ENCODE data around the gene ZC3H14. TPM values are rescaled to one million over a fixed set of nuclear protein-coding genes. Genes with fewer than 3 reads are reported as not detected.

ZC3H14 gene
- total RNA-seq, 1 donor from 2014 or later = 63.4 TPM

DNA sequence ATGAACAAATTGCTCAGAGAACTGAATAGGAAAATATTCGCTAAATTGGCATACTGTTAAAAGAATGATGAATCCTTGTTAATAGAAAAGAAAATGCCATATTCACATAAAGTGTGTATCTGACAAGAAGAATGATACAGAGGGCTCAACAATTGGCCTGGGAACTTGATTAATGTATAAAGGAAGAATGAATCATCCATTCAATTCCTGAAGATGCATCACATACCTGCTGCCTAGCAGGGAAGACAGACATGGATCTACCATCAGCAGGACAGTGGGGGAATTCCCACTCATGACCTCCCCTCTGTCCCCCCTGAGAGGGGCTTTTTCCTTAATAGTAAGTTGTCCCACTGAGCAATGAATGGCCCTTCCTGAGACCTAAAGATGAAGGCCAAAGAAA, 21.5 kb upstream of the ZC3H14 start:
- ATAC-seq (no peak), DNase-seq (no peak)
- TF ChIP-seq, protein P1, sequence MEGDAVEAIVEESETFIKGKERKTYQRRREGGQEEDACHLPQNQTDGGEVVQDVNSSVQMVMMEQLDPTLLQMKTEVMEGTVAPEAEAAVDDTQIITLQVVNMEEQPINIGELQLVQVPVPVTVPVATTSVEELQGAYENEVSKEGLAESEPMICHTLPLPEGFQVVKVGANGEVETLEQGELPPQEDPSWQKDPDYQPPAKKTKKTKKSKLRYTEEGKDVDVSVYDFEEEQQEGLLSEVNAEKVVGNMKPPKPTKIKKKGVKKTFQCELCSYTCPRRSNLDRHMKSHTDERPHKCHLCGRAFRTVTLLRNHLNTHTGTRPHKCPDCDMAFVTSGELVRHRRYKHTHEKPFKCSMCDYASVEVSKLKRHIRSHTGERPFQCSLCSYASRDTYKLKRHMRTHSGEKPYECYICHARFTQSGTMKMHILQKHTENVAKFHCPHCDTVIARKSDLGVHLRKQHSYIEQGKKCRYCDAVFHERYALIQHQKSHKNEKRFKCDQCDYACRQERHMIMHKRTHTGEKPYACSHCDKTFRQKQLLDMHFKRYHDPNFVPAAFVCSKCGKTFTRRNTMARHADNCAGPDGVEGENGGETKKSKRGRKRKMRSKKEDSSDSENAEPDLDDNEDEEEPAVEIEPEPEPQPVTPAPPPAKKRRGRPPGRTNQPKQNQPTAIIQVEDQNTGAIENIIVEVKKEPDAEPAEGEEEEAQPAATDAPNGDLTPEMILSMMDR (IDR thresholded peaks at IDR 0.05) = no peak
- no peaks in the 10 kb centered on the region for H3K4me1 ChIP-seq
- no peaks in the 10 kb centered on the region for H3K9me3 ChIP-seq
- H3K36me3 ChIP-seq = no peaks in the 10 kb centered on the region
- intact Hi-C loops (cut with DNase I) = no loop called here
- H3K27ac ChIP-seq = no peak overlapping the region
- no peaks in the 10 kb centered on the region for H3K27me3 ChIP-seq
- H3K4me3 ChIP-seq = no peak overlapping the region

DNA sequence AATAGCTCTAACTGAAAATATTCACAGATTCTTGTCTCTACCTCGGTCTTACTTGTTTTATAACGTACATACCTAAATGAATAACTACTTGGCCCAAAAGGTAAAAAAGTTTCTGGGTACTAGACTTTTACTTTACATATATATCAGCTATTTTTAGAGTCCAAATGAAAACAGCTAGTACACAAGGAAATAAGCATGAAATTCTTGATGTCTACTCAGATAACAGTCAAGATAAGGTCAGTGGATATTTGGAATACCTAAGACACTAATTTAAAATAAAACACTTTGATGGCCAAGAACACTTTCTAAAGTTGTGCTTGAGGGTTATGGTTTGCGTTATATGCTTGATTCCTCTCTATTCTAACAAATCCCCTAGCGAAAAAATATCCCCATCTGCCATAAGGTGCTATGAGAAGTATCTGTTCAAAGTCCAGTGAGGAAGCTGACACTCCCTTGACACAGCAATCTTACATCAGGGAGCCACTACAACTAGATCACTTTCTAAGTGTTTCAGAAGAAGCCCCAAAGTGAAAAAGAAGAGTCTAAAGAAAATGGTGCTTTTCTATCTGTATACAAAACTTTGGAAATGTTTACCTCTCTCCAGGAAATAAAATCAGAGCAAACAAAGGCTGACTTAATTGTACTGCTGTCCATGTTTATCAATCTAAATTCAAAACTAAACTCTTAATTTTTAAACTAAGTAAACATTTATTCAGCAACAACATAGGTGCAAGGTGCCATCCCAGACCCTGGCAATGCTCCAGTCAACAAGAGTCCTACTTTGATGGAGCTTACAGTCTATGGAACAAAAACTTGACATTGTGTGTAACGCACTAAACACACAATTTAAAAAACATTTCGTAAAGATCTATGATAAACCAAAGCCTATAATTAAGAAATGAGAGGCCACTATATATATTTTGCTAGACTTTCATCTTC, 19.7 kb upstream of the ZC3H14 start:
- H3K4me3 ChIP-seq = no peak overlapping the region
- no peaks in the 10 kb centered on the region for H3K9me3 ChIP-seq
- DNase-seq (no peak), ATAC-seq (no peak)
- no peaks in the 10 kb centered on the region for H3K4me1 ChIP-seq
- intact Hi-C loops (cut with DNase I) = no loop called here
- H3K27me3 ChIP-seq = no peaks in the 10 kb centered on the region
- peaks cover under 1% of the 10 kb centered on the region for H3K36me3 ChIP-seq
- TF ChIP-seq, protein P1 (IDR thresholded peaks at IDR 0.05) = no peak
- H3K27ac ChIP-seq = no peak overlapping the region

DNA sequence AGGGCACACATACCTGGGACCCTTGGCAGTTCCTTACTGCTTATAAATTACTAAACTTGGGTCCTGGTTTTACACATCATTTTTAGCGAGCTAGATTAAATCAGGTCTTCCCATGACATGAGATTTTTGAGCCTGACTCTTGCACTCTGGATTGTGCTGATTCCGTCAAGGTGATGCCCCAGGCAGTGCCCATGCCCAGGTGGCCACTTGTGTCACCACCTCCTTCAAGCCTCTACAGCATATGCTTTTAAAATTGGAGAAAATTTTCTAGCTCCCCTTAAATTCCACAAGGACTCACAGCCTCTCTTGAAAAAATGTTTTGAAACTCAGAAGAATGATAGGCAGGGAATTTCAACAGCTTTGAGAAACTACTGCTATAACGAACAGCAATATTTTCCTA, 17.6 kb upstream of the ZC3H14 start:
- no peaks in the 10 kb centered on the region for H3K9me3 ChIP-seq
- TF ChIP-seq, protein P1 (IDR thresholded peaks at IDR 0.05) = no peak
- H3K4me3 ChIP-seq = no peak overlapping the region
- no peak for ATAC-seq
- H3K27ac ChIP-seq = no peak overlapping the region
- no peaks in the 10 kb centered on the region for H3K4me1 ChIP-seq
- intact Hi-C loops (cut with DNase I) = no loop called here
- no peak for DNase-seq
- H3K27me3 ChIP-seq = no peaks in the 10 kb centered on the region
- peaks cover 21% of the 10 kb centered on the region for H3K36me3 ChIP-seq

DNA sequence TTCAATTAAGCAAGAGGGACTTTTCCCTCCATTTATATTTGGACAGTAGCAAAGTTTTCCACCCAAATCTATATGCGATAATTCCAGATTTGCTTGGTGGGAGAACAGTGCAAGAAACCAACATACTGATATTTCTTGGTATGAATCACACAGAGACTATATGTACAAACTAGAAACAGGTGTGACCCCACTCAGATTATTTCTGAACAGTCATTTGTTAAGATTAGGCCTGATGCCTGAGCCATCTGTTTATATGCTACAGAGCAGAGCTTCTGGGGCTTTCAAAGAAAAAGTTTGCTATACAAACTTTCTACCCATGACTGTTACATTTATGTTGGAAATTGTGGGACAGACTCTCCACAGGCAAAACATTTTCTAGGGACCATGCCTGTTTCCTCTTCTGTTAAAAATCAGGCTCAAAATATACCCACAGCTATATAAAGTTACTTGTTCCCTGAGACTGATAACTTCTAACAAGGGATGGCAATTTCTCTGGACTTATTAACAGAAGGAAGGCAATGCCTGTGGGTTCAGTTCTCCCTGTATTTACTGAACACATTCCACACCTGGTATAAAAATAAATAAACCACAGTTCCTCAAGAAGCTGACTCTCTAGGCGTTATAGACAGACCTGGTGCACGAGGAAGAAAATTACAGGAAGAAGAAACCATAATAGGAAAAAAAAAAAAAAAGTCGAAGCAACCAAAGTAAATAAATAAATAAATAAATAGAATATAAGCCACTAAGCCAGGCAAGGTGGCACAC, 16.0 kb upstream of the ZC3H14 start:
- no peak overlapping the region for H3K4me3 ChIP-seq
- TF ChIP-seq, protein P1 (IDR thresholded peaks at IDR 0.05) = no peak
- H3K27me3 ChIP-seq = no peaks in the 10 kb centered on the region
- no peak for ATAC-seq
- intact Hi-C loops (cut with DNase I) = no loop called here
- peaks cover 9% of the 10 kb centered on the region for H3K4me1 ChIP-seq
- no peak for DNase-seq
- no peak overlapping the region for H3K27ac ChIP-seq
- H3K36me3 ChIP-seq = peaks cover 21% of the 10 kb centered on the region
- H3K9me3 ChIP-seq = no peaks in the 10 kb centered on the region

DNA sequence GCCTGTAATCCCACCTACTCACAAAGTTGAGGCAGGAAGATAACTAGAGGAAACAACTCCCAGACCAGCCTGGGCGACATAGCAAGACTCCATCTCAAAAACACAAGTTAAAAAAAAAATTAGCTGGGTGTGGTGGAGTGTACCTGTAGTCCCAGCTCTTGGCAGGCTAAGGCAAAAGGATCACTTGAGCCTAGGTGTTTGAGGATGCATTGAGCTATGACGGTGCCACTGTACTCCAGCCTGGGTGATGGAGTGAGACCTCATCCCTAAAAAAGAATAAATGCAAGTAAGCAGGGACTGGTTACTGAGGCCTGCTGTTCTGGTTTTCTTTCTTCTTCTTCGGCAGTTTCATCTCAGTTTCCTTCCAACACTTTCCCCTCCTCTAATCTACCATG, 15.5 kb upstream of the ZC3H14 start:
- ATAC-seq = no peak
- Histone ChIP-seq H3K36me3 (peaks cover 21% of the 10 kb centered on the region), H3K27me3 (no peaks in the 10 kb centered on the region), H3K4me3 (no peak overlapping the region), H3K9me3 (no peaks in the 10 kb centered on the region), H3K27ac (no peak overlapping the region), H3K4me1 (peaks cover 14% of the 10 kb centered on the region)
- no peak for DNase-seq
- TF ChIP-seq, protein P1 (IDR thresholded peaks at IDR 0.05) = no peak
- intact Hi-C loops (cut with DNase I) = no loop called here

Measured in upper lobe of right lung (tissue), 1 donor.